NCI-H1105 (cell line): ENCODE measurements around the gene PDE6C.
A peak's percentile ranks its signal among the peaks of the same experiment; 100 is the strongest.
"Not testable (repeated sequence)": the region's sequence is repeated elsewhere in the genome, so short reads cannot be mapped to it uniquely, and the experiment has no call there.

ENCODE experiments used
- DNase-seq: peaks from one replicate; lab custom pipeline; 2025; lab: John Stamatoyannopoulos, UW

Gene PDE6C

DNA sequence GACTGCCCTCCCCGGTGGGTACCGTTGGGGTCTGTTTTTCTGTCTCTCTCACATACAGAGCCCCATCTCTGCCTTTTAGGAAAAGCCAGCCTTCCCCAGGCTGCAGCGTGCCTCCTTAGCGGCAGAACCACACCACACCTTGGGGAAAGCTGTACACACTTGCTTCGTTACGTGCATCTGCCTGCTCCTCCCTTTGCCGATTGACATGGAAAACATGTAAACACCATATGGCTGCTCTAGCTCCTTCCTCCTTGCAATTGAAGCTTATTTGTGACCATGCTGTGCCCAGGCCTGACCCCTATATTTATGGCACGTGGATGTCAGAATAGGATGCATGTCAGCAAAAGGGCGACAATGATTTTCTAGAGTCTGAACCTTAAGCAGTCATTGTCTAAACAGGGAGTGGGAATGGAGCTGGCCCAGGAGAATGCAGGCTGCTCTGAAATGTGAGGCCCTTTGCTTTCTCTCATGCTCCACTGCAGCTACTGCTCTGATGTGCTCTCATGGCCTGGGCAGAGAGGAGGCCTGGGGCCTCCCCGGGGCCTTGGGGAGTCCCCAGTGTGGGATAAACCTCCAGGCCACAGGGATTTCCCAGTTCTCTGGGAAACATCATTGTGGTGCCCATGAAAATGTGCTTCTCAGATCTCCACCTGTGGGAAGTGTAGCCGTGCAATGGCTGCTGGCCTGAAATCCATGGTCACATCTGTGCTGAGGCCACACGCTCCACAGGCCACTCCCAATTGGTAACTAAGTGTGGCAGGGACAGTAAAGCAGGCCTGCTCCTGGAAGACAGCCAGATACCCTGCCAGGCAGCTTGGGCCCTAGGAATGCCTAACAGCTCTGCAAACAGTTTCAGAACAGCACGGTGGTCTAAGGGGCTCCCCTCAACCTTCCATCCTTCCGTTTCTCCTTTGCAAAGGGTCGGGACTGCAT lies 18.6 kb downstream of the PDE6C start:
- DNase-seq: no peak

DNA sequence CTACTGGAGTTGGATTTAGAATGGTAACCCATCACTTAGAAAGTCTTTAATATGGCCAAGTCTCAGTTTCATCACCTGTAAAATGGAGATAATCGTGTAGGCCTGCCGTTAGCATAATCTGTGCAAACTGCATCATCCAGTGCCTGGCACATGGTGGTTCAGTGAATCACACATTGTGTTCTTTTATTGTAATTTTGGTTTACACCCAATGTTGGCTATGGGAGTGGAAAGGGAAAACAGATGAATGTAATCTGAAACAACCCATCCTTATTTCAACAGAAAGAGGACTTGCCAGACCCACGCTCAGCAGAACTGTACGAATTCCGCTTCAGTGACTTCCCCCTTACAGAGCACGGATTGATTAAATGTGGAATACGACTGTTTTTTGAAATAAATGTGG lies 27.5 kb downstream of the PDE6C start:
- no peak for DNase-seq

GRCh38 chr10:93652857-93653256 lies 40.5 kb downstream of the PDE6C start:
- DNase-seq: no peak

- no peak for DNase-seq
Observed at GRCh38 chr10:93654201-93654600, 41.9 kb downstream of the PDE6C start.

DNA sequence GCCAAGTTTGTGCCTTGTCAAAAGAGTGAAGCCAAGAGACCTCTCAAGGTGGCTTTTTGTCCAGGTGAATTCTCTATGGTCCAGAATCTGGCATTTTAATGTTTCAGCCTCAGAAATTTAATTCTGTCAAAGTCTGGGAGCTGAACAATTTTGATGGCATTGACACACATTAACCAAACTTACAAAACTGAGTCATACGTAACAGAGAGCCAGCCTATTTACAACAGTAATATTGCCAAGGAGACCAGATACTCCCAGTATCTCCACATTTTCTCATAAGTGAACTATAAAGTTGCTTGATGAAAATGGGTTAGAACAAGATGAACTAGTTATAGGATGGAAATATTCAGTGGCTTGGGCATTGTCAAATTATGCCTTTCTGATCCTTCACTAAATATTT lies 43.8 kb downstream of the PDE6C start:
- DNase-seq: no peak

GRCh38 chr10:93657757-93658156 lies 45.4 kb downstream of the PDE6C start:
- no peak for DNase-seq

- no peak for DNase-seq
Observed at GRCh38 chr10:93666030-93666429, 53.7 kb downstream of the PDE6C start.

GRCh38 chr10:93667795-93668194 lies 55.5 kb downstream of the PDE6C start:
- no peak for DNase-seq

DNA sequence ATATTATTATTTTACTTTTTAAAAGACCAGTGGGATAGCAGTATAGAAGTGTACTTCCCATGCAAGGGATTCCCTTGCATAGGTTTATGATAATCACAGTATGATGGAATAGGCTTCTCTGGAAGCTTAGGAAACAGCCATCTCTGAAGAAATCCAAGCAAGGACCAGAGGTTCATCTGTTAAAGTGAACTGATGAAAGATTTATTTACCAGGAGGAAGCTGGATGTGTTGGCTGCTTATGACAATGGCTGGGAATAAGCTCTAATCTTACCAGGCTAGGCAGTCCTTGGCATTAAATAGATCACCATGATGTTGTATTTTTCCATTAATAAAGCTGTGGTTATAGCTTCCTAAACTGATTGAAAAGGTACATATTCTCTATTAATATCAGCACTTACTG lies 58.0 kb downstream of the PDE6C start:
- DNase-seq: no peak

DNA sequence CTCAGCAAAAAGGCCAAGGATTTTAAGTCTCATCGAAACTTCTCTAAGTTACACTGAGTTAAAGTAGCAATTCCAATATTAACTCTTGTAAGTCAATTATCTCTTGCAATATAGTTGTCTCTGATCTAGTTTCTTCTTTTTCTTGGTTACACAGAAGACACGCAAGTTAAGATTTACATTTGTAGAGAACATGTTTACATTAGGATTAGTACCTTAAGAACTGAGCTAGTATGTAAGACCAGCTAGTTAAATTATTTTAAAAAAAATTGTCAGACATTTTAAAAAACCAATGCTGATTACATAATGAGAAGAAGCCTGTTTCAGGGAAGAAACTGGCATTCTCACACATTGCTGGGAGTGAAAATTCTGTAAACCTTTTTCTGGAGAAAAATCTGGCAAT lies 58.7 kb downstream of the PDE6C start:
- no peak for DNase-seq

- DNase-seq: no peak
Observed at GRCh38 chr10:93672022-93672678, 59.8 kb downstream of the PDE6C start.

DNA sequence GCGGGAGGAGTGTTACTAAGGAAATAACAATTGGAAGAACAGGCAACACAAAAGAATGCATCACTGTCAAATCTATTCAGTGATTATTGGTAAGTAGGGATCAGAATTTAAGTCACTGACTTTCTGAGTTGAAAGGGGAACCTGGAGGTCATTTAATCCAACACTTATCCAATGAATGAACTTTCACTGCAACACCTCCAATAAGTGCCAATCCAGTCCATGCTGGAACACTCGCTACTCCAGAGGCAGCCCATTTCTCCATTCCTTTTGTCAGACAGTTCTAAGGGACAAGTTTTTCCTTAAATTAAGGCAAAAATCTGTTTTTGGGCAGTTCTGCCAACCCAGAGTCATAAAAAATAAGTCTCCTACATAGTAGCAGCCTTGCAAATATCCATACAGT lies 60.6 kb downstream of the PDE6C start:
- DNase-seq: no peak

GRCh38 chr10:93673791-93674190 lies 61.5 kb downstream of the PDE6C start:
- DNase-seq: no peak

GRCh38 chr10:93678386-93678785 lies 66.0 kb downstream of the PDE6C start:
- DNase-seq: no peak

GRCh38 chr10:93678805-93679587 lies 66.7 kb downstream of the PDE6C start:
- no peak for DNase-seq

DNA sequence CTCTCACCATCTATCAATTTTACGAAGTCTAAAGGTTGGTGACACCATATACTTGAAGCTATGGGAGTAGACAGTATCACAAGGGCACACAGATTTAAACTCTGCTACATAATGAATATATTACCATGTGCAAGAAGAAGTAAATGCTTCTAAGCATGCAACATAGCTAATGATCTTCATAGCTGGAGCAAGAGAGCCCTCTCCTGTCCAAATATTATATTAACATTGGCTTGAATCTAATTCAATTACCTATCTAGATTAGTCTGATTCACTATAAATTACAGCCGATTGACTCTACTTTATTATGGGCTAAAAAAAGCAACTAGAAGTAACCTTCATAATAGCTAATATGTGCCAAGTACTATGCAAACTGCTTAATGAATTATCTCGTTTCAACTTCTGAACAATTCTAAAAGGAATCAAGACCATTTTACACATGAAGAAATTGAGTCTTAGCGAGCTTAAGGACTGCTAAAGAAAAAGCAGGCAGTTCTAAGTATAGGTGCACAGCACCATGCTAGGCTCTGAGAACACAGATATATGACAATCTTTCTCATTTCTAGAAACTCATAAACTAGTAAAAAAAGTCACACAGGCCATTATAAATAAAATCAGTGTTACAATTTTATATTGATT lies 68.2 kb downstream of the PDE6C start:
- DNase-seq: peak; percentile 13

DNA sequence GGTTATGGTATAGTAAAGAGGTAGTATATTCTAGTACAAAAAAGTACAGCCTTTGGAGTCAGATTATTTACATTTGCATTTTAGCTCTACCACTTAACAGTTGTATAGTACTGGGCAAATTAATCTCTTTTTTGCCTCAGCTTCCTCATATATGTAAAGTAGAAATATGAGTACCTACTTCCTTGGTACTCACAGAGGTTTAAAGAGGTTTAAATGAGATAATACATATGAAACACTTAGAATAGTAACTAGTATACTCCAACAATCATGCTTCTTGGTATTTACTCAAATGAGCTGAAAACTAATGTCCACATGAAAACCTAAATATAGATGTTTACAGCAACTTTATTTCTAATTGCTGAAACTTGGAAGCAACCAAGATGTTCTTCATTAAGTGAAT lies 75.4 kb downstream of the PDE6C start:
- DNase-seq: no peak

DNA sequence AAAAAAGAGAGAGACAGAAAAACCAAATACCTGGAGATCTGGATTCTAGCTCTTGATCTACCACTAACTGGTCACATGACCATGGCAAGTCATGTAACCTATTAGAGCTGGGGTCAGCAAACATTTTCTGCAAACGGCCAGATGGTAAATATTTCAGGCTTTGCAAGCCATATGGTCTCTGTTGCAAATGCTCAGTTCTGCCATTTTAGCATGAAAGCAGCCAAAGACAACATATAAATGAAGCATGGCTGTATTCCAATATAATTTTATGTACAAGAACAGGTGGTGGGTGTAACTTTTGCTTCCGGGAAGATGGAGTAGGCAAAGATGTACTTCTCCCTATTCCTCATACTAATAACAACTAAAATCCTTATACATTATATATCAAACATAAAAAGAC lies 83.4 kb downstream of the PDE6C start:
- no peak for DNase-seq

DNA sequence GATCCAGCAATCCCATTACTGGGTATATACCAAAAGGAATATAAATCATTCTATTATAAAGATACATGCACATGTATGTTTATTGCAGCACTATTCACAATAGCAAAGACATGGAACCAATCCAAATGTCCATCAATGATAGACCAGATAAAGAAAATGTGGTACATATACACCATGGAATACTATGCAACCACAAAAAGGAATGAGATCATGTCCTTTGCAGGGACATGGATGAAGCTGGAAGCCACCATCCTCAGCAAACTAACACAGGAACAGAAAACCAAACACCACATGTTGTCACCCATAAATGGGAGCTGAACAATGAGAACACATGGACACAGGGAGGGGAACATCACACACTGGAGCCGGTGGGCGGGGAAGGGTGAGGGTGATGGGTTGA lies 84.2 kb downstream of the PDE6C start:
- DNase-seq: not testable (repeated sequence)

GRCh38 chr10:93697207-93697606 lies 84.9 kb downstream of the PDE6C start:
- no peak for DNase-seq

DNA sequence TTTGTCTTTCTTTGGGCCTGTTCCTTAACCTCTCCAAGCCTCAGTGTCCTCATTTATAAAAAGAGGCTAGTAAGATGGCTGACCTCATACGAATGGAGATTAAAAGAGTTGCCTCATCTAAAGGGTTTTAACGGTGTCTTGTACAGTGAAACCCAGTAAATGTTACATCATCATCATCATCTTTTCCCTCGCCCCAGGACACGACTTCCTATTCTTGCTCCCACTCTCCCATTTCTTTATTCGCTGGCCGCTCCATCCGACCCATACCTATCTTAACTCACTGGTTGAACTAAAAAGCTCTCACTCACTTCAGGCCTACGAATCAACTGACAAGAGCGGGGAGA lies 89.5 kb downstream of the PDE6C start:
- DNase-seq: no peak
